Esophagus squamous epithelium (tissue), 4 donors: ENCODE measurements around the gene C8A.

Source experiments
- CTCF ChIP-seq, 6 experiments: fragments of 450-650 bp in 4 of 6; fragments of 200-600 bp in 2 of 6; sonication (generic) in 2 of 6; IDR thresholded peaks; one replicate each; pipeline ENCODE4 v1.5.1; 2016 to 2019; ENCODE audit warnings: antibody characterized with exemption in 6 of 6, mild to moderate bottlenecking in 4 of 6, moderate library complexity in 4 of 6
- POLR2A ChIP-seq, 4 donors: fragments of 450-650 bp; IDR thresholded peaks; one replicate each; pipeline ENCODE4 v1.6.1; 2017; ENCODE audit warnings: antibody characterized with exemption in 4 of 4, mild to moderate bottlenecking in 4 of 4, moderate library complexity in 3 of 4

- TF ChIP-seq CTCF (IDR thresholded peaks at IDR 0.05) (no peak), POLR2A (IDR thresholded peaks at IDR 0.05) (no peak)
Measured at GRCh38 chr1:56908619-56909221, 54.1 kb downstream of the C8A start.
